OCI-LY1 (cell line): ENCODE results near the gene GLTP.

ENCODE experiments used
- CTCF ChIP-seq: fragments of 200-600 bp; sonication (generic), shearing (Covaris generic); IDR thresholded peaks from 2 replicates; pipeline ENCODE4 v1.5.1; 2017; ENCODE audit warnings: mild to moderate bottlenecking, antibody characterized with exemption, low read length, moderate library complexity, mixed read lengths
- EZH2 ChIP-seq: fragments of 200-600 bp; sonication (generic), shearing (Covaris generic); IDR thresholded peaks from 2 replicates; pipeline ENCODE4 v1.8.0; 2017; ENCODE audit warnings: borderline replicate concordance, mixed run types, mild to moderate bottlenecking, antibody characterized with exemption, low read length, moderate library complexity, mixed read lengths

- no peak for TF ChIP-seq CTCF
- no peak for TF ChIP-seq EZH2
These were observed 46.3 kb upstream of the GLTP start for GRCh38 chr12:109926488-109927210.
